Stromal cell of bone marrow (primary cell): Measurements from ENCODE around the gene NFIA.
"Not testable (repeated sequence)": the region's sequence is repeated elsewhere in the genome, so short reads cannot be mapped to it uniquely, and the experiment has no call there.

ENCODE experiments used
- DNase-seq: peaks from one replicate; pipeline ENCODE4 v3.0.0-alpha.2; 2012; ENCODE audit warnings: low read depth

NFIA gene

DNA sequence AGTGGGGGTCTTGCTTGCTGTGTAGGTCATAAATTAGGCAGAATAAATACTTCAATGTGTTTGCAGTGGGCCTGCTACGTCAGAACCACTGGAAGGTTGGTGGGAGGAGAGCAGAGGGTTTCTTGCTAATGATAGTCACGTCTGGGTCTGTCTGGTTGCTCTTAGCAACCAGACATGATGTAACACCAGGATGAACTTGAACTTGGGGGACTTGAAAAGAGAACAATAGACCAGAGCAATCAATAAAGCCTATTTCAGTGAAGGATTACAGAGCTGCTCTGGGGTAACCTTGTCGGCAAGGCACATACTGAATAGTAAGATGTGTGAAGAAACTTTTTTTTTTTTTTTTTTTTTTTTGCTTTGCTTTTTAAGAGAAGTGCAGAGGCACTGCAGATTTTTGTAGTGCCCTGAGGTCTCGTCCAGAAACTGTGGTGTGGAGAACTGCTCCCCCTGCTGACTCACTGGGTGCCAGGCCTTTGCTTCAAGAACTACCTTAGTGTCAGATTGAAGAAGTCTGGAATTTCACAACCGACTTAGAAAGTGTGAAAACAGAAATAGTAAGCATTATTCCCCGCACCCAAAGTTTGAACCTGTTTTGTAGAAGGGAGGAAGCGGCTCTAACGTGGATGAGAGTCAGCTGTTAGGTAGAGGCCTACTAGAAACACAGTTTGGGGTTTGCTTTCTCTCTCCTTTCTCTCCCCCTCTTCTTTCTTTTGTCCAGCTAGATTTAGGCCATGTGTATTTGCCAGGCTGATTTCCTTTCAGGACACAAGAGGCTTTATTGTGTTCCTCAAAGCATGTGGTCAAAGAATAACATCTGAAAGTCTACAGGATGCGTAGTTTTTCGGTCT, 371.0 kb downstream of the NFIA start:
- DNase-seq = peak; percentile 84

DNA sequence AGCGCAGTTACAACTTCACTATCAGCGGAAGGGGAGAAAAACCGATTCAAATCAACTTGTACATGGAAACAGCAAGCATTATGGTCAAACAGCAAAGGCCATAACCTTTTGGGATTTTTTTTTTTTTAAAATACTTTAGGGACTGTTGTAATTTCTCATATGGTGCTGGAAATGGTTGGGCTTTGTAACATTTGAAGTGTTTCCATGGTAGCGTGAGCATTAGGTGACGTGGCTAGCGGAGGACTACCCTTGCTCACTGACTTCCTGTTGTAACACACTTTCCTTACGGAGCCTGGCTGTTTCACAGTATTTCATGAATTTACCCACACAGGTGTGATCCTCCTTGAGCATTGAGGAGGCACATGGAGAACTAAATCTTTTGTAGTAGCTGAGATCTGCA, 373.0 kb downstream of the NFIA start:
- DNase-seq = peak; percentile 20

DNA sequence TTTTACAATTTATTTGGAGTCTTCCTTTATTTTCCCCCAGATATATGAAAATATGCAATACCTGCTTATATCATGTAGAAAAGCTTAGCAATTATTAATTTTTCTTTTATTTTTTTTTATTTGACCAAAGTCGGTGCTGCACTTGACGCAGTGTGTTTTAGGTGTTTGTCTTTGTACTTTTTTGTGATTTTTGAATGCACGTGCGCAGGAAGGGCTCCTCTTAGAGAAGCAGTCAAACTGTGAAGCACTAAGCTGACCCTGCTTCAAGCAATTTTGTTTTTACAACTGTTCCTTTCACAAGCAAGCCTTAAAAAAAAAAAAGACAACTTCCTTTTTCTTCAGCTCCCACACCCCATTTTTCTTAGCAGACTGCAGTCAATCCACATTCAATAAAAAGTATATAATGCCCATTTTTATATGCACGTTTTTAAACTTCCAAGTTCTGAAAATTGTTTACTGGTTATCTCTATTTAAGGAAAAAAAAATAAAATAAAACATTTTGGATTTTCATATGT, 375.2 kb downstream of the NFIA start:
- no peak for DNase-seq

DNA sequence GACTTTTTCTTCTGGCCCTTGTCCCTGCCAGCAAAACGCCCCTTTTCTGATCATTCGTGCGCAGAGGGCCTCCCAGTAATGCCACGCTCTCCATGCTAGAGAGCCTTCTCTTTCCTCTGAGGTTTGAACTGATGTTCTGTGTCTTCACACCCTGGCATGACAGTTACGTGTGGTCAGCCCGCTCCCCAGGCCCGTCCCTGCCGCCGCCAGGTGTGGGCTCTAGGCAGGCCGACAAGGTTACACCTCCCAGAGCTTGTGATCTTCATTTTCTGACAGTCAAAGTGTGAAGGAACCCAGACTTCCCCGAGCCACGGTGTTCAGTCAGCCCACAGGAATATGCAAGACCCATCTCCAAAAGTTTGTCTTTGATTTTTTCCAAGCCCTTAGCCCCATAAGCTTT, 377.0 kb downstream of the NFIA start:
- no peak for DNase-seq

DNA sequence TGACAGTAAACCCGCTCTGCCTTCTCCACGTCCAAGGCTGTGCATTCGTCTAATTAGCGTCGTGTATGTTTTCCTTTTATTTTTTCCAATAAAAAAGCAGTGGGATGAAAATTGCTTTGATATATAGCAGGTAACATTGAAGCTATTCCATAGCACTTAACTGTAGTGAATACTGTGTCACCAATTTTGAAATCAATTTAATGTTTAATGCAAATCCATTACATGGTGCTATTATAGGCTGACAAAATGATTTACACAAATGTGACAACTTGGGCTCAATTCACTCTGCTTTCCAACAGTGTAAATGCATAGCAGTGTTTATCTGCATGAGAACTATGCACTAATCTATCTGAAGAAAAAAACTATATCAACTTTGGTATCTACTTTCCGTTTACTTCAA, 377.8 kb downstream of the NFIA start:
- DNase-seq = no peak

DNA sequence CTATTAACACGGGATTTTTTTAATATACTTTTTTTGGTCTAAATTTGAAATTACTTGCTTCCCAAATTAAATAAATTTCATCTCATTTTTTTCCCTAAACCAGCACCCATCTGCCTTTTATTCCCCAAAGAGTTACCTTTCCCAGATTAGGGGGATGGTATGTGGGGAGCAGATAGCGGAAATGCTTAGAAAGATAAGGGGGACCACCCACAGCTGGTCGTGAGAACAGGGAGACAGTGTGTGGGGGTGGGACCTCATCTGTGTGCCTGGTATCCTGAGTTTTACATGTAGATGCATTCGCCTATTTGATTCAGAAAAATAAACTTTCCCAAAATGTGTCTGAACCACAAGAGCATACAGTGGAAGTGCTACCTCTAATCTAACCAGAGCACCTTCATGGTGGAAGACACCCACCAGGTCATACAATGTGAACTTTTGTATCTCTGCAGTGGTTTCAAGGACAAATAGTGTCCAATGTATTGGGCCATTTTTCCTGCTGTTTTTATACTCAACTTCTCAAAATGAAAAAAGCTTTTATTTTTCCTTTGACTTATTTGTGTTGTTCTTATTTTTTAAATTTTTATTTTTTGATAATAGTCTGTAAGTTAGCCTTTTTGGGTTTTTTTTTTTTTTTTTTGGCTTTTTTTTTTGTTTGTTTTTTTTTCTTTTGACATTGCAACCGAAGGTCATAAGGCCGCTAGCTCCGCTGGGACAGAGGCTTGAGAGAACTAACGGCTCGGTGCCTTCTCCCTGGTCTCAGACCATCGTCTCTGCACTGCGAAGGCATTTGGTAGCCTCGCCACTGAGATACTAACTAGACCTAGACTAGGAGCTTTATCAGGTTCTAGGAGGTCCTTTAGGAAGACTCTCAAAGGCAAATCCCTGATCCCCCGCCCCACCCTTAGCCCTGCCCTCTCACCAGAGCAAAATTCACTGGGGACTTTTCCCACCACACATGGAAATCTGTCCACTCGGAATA, 379.3 kb downstream of the NFIA start:
- DNase-seq = no peak

DNA sequence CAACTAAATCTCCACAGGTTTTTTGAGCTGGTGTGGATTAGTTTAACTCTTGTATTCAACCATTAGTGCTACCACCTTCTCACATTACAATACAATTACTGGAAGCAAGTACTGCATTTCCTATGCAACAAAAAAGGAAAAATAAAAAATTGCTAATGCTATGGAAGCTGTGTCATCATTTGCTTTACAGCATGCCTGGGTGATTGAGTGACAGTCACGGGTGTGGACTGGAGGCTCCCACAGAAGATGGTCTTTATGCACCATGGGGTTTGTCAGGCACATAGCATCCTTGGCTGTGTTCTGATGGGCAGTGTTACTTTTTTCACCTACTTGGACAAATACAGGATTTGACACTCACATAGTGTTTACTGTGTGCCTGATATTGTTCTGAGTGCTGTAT, 380.3 kb downstream of the NFIA start:
- no peak for DNase-seq

DNA sequence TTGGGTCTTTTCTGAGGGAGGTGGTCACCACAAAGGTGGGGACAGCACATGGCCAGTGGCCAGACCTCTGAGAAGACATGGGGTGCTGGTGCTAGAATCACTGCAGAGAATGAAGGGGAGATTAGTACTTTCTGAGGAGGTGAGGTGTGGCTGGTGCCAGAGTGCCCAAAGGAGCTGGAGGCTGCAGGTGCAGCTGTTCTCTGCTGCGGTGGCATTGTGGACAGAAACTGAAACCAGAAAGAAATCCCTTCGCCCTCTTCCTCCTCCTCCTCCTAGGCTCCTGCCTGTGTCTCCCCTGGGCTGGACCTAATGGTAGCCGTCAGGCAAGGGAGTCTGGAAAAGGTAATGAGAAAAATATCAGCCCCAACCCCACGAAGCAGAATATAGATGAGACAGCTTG, 380.9 kb downstream of the NFIA start:
- no peak for DNase-seq

DNA sequence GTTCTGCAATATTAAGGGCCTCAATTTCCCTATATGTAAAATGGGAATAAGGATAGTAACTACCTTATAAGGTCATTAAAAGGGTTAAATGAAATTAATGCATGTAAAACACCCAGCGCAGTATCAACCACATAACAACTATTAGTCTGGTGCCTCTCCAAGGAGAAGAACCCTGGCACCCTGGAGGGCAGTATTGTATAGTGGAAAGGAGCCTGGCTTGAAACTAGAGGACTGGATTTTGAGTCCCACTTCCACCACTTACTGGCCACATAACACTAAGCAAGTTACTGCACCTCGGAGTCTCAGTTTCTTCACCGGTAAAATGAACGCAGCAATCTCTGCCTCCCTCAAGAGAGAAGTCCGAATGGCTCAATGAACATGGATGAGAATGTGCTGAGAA, 385.5 kb downstream of the NFIA start:
- DNase-seq = not testable (repeated sequence)

DNA sequence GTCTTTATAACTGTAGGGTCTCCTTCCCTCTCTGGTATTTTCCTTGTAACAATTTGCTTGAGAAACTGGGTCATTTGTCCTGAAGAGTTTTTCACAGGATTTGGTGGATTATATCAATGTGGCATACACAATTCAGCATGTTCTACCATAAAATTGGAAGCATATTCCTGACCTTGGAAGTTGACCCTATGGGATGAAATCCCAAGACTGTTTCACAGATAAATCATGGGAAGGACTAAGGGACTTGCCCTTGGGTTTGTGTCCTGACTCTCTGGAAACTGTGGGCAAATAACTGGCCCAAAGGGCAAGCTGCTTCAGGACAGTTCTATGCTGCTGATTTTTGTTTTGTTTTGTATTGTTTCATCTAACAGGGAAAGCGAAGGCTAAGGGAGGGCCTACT, 387.0 kb downstream of the NFIA start:
- DNase-seq = no peak

DNA sequence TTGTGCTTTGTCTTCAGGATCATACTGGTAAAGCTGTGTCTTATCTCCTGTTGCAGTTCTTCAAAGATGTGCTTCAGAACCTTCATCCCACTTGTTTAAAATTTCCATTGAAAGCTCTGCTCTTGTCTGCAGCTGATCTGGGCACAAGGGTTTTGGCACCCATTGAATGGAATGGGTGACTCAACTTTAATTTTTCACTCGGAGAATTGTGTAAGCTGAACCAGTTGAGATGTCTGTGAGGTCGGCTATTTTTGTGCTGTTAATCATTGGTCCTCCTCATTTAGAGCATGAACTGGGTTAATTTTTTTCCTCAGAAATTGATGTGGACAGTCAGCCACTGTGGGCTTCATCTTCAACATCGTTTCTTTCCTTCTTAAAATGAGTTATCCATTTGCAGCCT, 390.5 kb downstream of the NFIA start:
- DNase-seq = peak; percentile 57

DNA sequence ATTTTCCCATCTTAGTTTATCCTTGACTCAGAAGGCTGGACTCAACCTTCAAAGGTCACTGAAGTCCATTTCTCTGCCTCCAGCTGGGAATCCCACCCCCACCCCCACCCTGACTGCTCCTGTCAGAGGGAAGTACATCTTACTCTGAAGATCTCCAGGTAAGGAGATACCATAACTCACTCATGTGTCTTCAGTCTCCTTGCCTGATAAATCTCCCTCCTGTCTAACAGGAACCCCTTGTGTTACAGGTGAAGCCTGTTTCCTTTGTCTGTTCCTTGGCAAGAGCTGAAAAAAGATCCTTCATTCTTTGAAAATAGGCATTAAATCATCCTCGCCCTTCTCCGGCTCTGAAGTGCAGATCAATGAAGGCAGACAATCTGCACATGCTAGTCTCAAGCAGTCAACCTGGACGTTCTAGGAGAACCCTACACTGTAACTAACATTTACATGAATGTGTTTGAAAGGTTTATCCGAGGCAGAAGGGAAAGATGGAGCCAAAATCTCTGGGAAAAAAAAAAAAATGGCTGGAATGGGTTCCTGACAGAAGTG, 392.0 kb downstream of the NFIA start:
- no peak for DNase-seq

DNA sequence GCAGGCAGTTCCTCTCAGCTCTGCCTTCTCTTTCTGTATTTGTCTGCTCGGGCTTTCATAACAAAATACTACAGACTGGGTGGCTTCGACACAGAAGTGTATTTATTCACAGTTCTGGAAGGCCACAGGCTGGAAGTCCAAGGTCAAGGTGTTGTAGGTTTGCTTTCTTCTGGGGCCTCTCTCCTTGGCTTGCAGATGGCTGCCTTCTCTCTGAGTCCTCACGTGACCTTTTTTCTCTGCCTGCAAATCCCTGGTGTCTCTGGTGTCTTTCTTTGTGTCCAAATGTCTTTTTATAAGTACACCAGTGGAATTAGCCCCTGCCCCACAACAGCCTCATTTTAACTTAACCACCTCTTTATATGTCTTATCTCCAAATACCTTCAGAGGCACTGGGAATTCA, 392.6 kb downstream of the NFIA start:
- no peak for DNase-seq

DNA sequence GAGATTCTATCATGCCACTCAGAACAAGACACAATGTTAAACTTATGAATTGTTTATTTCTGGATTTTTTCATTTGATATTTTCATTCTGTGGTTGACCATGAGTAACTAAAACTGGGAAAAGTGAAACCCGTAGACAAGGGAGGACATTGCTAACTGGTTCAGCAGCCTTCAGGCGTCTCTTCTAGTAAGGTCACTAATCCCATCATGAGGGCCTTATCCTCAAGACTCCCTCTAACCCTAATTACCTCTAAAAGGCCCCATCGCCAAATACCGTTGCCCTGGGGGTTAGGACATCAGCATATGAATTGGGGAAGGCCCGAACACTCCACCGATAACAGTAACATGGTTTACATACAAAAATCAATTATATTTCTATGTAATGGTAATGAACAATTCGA, 394.9 kb downstream of the NFIA start:
- DNase-seq = no peak

DNA sequence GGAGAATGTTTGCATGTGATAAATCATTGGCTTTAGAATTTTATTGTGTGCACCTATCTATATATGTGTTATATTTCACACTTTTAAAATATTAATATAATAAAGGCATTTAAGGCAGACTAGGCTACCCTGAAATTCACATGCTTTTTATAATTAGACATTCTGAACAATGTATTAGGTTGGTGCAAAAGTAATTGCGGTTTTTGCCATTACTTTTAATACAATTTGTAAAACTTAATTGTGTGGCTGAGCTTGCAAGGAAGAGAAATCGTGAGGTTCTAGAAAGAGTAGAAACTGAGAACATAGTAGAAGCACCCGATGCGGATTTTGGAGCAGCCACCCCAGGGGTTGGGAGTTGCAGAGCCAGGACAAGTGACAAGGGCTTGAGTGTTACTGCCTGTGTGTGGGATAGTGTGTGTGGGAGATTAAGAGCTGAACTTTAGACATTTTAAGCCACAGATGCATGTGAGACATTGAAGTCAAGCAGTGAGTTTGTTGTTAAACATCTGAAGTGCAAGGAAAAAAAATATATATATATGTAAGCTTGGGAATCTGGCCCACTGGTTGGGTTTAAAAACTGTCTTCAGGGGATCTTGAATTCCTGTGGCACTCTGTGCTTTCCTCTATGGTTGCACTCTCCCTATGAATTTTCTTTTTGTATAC, 398.0 kb downstream of the NFIA start:
- no peak for DNase-seq

DNA sequence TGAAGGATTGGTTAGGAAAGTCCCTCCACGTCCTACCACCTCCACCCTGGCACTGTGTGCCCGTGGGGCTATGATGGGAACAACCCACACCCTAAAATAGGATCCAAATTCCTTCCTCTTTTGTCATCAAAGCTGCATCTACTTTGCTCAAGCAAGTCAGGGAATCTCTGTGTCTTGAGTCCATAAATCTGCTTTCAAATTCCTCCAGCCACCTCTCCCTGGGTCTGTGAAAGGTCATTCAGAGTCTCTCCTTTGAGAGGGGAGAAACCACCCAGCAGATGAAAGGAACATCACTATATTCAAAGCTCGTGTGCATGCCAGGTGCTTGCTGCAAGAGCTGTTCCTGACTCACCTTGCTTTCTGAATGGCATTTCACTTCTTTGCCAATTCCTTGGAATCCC, 399.0 kb downstream of the NFIA start:
- DNase-seq = no peak

DNA sequence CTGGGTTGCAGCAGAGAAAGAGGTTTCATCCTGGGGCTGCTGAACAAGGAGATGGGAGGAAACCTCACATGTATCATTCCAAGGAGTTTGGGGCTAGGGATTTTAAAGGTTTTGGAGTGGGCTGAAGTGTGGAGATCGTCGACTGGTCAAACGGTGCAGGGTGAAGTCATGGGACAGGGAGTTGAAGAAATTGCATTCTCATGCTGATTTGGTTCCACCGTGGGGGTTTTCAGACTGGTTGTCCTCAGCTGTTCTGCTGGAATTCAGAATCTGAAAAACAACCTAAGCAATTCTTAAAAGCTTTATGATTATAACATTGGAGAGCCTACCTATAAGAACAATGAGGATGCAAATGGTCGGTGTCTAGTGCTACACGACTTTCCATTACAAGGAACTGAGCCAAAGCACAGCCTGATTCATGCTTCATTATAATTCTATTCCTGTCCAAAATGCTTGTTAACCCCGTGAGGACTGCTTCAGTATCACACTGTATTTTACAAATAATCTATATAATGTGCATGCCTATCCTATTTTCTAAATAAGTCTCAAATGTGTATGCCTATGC, 399.9 kb downstream of the NFIA start:
- DNase-seq = no peak

DNA sequence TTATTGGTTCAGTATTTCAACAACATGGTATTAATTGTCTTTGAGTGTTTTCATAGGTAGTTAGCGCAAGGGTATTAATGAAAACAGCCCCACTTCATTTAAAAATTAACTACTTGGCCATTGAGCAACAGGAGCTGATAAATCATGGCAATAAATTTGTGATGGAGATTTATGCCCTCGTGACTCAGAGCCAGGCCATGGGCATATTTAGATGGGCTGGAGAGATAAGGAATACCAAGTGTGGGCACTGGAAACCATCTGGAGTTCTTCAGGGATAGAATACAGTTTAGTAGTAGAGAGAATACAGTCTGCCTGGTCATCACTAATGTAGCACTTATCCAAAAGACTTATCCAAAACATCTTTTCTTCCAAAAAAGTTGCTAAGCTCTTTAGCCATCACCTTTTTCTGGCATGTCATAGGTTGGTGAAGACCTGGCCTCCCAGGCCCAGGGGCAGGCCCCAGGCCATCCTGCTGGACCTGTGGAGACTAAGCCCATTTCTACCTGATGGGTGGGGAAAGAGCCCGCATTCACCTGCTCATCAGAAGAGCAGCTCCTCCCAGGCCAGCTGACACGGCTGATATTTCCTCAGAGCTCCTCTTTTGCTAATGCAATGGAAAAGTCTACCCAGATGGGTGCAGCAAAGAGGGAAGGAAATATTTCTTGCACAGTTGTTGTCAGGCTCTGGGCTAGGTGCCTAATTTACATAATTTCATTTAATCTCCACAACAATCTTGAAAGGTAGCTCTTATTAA, 404.6 kb downstream of the NFIA start:
- DNase-seq = no peak

DNA sequence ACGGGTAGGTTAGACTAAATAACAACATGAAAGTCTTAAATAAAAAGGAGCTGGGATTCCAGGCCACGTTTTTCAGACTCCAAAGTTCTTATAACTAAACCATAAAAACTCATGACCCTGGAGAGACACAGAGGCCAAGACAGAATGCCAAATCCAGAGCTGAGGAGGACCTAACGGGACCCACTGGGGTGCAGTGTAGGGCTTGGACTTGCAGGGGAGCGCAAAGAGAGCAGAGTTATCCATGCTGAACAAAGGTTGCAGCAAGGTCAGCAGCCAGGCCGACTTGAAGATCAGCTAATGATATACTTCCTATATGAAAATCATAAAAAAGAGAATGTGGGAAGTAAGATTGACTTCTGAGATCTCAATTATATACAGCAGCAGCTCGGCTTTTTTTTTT, 405.4 kb downstream of the NFIA start:
- no peak for DNase-seq

DNA sequence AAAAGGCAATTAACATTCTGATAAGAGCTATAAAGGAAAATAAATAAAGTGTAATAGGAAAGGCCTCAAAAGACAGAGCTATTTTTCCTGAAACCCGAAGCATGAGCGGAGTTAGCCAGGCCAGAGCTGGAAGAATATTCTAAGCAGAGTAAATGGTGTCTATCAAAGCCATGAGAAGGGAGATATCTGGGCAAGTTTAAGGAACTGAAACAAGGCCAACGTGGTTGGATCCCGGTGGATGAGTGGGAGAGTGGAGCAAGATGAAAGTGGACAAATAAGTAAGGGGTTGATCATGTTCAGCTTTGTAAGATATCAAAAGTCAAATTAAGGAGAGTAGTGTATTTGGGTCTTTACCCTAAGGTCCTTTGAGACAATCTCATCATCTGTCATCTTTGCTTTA, 408.6 kb downstream of the NFIA start:
- DNase-seq = no peak

DNA sequence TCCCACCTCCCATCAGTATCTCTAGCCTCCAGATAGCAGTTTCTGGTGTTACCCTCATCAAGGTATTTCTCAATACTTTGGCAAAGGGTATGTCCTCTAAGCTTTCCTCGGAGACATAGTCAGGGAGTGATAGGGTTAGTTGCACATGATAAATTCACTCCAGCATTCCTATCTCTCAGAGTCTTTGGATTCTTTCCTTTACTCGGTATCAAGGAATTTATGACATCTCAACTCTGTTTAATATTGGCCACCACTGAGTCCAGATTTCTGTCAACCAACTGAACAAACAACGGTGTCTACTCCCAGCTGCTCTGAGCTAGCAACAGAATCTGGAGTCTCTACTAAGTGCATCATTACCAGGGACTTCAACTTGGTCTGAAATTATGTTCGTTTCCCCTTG, 409.1 kb downstream of the NFIA start:
- no peak for DNase-seq
